Central memory CD8-positive, alpha-beta T cell (primary cell): Measurements from ENCODE around the gene PIK3C2B.
"Not testable (repeated sequence)": the region's sequence is repeated elsewhere in the genome, so short reads cannot be mapped to it uniquely, and the experiment has no call there.

Experiments
- ATAC-seq: fragments of 150-1000 bp; cut with Tn5 transposase; replicated peaks from 2 replicates; pipeline ENCODE4 v1.10.0; 2022; ENCODE audit warnings: mild to moderate bottlenecking, moderate FRiP score, moderate number of reproducible peaks; ENCODE audit not compliant: poor library complexity, severe bottlenecking; ENCODE audit errors: extremely low read depth
- DNase-seq, 2 donors: peaks; one replicate each; pipeline ENCODE4 v3.0.0; 2021; ENCODE audit warnings: low spot score in 2 of 2
- H3K27ac Mint-ChIP-seq: one replicate; pipeline ENCODE4 v1.8.0; 2022; ENCODE audit warnings: low read depth, mild to moderate bottlenecking, moderate library complexity, mixed read lengths
- H3K27me3 Mint-ChIP-seq: one replicate; pipeline ENCODE4 v1.8.0; 2022; ENCODE audit warnings: mixed read lengths
- H3K36me3 Mint-ChIP-seq: one replicate; pipeline ENCODE4 v1.8.0; 2022; ENCODE audit warnings: mild to moderate bottlenecking, moderate library complexity, mixed read lengths; ENCODE audit not compliant: insufficient read depth
- H3K4me1 Mint-ChIP-seq: one replicate; pipeline ENCODE4 v1.8.0; 2022; ENCODE audit warnings: mixed read lengths
- H3K4me3 Mint-ChIP-seq: one replicate; pipeline ENCODE4 v1.8.0; 2022; ENCODE audit warnings: mild to moderate bottlenecking, moderate library complexity, mixed read lengths
- H3K9me3 Mint-ChIP-seq: one replicate; pipeline ENCODE4 v1.8.0; 2022; ENCODE audit warnings: mixed read lengths

PIK3C2B gene

DNA sequence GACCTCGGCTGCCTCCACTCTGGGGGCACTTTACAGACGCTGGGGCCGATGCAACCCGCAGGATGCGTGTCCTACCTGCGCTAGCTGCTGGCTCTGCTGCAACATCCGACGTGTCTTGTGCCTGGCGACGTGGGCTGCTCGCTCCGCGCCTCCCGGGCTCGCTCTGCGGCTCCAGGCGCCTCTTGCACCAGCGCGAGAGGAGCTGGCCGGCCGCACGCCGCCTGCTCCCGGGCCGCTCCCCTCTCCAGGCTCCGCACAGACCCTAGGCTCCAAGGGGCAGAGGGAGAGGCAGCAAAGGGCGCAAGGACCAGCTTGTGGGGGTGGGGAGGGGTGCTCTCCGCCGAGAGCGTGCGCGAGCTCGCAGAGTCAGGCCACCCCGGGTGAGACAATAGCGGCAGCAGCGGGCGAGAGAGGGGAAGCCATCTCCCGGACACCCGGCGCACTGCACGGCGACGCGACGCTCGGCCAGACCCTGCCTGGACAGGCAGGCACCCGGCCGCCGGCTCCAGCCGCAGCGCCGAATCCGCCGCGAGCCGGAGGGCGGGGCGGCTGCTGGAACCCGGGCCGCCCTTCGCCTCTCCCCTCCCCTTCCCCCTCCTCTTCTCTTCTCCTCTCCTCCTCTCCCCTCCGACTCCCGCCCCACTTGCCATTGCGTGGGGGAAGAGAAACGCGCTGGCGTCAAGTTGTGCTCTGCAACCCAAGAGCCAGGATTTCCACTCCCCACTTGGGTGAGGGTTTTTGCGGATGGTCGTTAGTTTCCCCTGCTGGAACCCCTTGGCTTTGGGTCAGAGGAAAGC is at the start of gene PIK3C2B:
Gene PIK3C2B, minus strand, starts transcription at position 525 of the 797 bp plus-strand sequence. CDS start 25,003 bp downstream, outside the sequence.
- DNase-seq (peak; percentile 50 to 51), ATAC-seq (peak; percentile 66)
- peaks cover 46% of the 10 kb centered on the region for H3K4me1 Mint-ChIP-seq
- no peaks in the 10 kb centered on the region for H3K27me3 Mint-ChIP-seq
- peaks cover 18% of the 10 kb centered on the region for H3K36me3 Mint-ChIP-seq
- no peaks in the 10 kb centered on the region for H3K9me3 Mint-ChIP-seq
- H3K4me3 Mint-ChIP-seq = peak within 1 kb of the TSS; percentile 93
- peak within 1 kb of the TSS; percentile 95 for H3K27ac Mint-ChIP-seq

DNA sequence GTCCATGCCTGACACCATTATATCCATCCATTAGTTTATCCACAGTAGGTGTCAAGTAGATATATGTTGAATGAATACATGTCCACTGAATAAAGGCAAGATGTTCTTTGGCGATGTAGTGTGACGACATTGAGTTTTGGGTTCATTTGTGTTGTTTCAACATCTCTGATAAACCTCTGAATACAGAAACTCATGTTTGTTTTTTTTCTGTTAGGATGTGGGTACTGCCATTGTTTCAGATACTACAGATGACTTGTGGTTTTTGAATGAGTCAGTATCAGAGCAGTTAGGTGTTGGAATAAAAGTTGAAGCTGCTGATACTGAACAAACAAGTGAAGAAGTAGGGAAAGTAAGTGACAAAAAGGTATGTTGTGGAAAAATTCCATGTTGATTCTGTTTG is 49.7 kb upstream of the PIK3C2B start:
- Mint-ChIP-seq H3K9me3 (no peaks in the 10 kb centered on the region), H3K4me1 (peaks cover 58% of the 10 kb centered on the region), H3K4me3 (peak overlapping the region; percentile 42), H3K27ac (peak overlapping the region; percentile 90), H3K27me3 (no peaks in the 10 kb centered on the region), H3K36me3 (peaks cover 73% of the 10 kb centered on the region)
- DNase-seq (no peak), ATAC-seq (peak; percentile 99)

GRCh38 chr1:204541626-204542025 is 47.0 kb upstream of the PIK3C2B start:
- Mint-ChIP-seq H3K4me1 (peaks cover 56% of the 10 kb centered on the region), H3K27ac (peak overlapping the region; percentile 90), H3K4me3 (no peak overlapping the region), H3K9me3 (no peaks in the 10 kb centered on the region), H3K27me3 (no peaks in the 10 kb centered on the region), H3K36me3 (peaks cover 76% of the 10 kb centered on the region)
- ATAC-seq = no peak
- DNase-seq = no peak

GRCh38 chr1:204532832-204533231 is 38.2 kb upstream of the PIK3C2B start:
- Mint-ChIP-seq H3K27ac (peak overlapping the region; percentile 58), H3K27me3 (no peaks in the 10 kb centered on the region), H3K9me3 (no peaks in the 10 kb centered on the region), H3K4me1 (peaks cover 24% of the 10 kb centered on the region), H3K4me3 (no peak overlapping the region), H3K36me3 (peaks cover 74% of the 10 kb centered on the region)
- DNase-seq = no peak
- ATAC-seq = no peak

DNA sequence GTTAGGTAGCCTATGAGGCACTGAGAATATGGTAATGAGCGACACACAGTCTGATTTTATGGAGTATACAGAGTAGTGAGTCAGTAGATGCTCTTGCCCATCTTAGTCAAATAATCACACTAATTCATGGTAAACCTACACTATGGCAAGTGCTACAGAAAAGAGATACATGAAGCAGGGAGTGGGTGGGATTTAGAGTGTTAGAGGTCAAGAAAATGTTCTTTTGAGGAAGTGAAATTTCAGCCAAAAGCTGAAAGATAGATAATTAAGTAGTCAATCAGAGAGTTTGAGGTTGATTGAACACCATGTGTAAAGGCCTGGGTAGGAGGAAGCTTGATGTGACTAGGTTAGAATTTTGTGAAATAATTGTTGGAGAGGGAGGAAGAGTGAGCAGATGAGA is 36.3 kb upstream of the PIK3C2B start:
- no peak for ATAC-seq
- DNase-seq = no peak
- Mint-ChIP-seq H3K4me3 (no peak overlapping the region), H3K27me3 (no peaks in the 10 kb centered on the region), H3K36me3 (peaks cover 78% of the 10 kb centered on the region), H3K4me1 (peaks cover 19% of the 10 kb centered on the region), H3K9me3 (no peaks in the 10 kb centered on the region), H3K27ac (no peak overlapping the region)

GRCh38 chr1:204529371-204529895 is 34.8 kb upstream of the PIK3C2B start:
- no peak for ATAC-seq

DNA sequence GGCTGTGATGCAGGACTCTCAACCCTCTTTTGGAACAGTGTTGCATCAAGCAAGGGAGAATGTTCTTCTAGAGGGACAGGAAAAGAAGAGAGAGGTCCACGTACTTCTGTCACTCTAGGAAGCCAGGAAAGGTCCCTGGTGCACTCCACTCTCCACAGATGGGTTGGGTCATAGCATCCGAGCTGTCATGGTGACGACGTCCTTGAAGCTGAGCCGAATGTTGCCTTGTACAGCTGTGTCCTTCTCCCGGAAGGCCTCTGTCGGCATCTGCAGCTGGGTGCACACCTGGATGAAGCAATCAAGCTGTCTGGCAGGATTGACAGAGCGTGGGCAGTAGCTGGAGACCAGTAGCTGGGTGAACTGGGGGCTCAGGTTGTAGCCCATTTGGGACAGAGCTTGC is 34.1 kb upstream of the PIK3C2B start:
- Mint-ChIP-seq H3K36me3 (peaks cover 83% of the 10 kb centered on the region), H3K4me3 (no peak overlapping the region), H3K27me3 (no peaks in the 10 kb centered on the region), H3K4me1 (peaks cover 29% of the 10 kb centered on the region), H3K27ac (no peak overlapping the region), H3K9me3 (peaks cover 4% of the 10 kb centered on the region)
- ATAC-seq = no peak
- no peak for DNase-seq

More at GRCh38 chr1:204529371-204529895, 34.8 kb upstream of the PIK3C2B start:
- Mint-ChIP-seq H3K27me3 (no peaks in the 10 kb centered on the region), H3K27ac (no peak overlapping the region), H3K9me3 (no peaks in the 10 kb centered on the region), H3K36me3 (peaks cover 83% of the 10 kb centered on the region), H3K4me3 (no peak overlapping the region), H3K4me1 (peaks cover 24% of the 10 kb centered on the region)
- no peak for DNase-seq

DNA sequence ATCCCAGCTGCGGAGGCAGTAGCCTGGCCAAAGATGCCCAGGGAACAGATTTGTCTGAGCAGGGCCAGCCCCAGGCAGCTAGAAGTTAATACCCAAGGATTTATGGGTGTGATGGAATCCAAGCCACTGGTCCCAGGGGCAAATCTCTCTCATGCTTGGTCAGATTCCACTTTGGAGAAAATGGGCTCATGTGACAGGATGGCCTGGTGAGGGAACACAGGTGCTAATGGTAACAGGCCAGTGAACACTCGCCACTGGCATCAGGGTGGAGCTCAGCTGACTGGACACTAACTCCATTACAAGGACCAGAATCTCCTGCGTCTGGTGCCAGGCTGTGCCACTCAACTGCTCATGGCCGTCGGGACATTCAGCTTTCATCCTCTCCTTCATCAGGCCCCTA is 33.6 kb upstream of the PIK3C2B start:
- peaks cover 86% of the 10 kb centered on the region for H3K36me3 Mint-ChIP-seq
- peaks cover 5% of the 10 kb centered on the region for H3K9me3 Mint-ChIP-seq
- H3K27me3 Mint-ChIP-seq = no peaks in the 10 kb centered on the region
- DNase-seq = no peak
- no peak overlapping the region for H3K27ac Mint-ChIP-seq
- ATAC-seq = no peak
- peaks cover 32% of the 10 kb centered on the region for H3K4me1 Mint-ChIP-seq
- no peak overlapping the region for H3K4me3 Mint-ChIP-seq

DNA sequence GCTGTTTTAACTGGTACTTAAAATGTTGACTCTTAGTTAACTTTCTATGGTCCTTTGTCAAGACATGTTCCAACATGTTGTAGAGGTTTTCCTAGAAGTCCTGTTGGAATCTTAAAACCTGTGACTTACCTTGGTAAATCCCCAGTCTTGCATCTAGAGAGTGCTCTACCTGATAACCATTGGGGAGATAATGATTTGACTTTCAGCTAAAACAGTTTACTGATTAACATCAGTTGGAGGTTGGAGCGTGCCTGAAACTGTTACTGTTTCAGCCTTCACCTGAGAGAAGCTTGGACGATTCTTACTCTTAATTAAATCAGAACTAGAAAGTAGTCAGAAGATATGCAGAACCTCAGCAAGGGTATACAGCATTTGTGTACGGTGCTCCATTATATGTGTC is 30.4 kb upstream of the PIK3C2B start:
- peaks cover 65% of the 10 kb centered on the region for H3K36me3 Mint-ChIP-seq
- ATAC-seq (no peak), DNase-seq (no peak)

DNA sequence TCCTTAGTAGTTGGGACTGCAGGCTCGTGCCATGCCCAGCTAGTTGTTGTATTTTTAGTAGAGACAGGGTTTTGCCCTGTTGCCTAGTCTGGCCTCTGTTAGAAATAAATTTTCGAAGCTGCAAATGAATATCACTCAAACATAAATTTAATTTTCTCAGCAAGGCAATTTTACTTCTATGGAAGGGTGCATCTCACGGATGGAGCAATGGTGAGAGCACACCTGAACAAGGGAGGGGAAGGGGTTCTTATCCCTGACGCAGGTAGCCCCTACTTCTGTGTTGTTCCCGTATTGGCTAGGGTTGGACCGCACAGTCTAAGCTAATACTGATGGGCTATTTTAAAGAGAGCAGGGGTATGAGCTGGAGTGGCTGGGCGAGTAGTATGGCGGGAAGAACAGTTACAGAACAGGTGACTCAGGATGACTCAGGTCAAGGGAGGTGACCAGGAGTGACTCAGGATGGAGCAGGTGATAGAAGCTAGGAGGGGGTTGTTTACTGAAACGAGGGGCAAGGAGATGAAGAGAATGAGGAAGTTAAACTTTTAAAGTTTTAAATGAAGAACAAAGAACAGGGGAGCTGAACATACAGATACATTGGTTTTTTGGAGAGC is 29.1 kb upstream of the PIK3C2B start:
- Mint-ChIP-seq H3K4me1 (peaks cover 54% of the 10 kb centered on the region), H3K36me3 (peaks cover 54% of the 10 kb centered on the region), H3K4me3 (no peak overlapping the region), H3K27me3 (no peaks in the 10 kb centered on the region), H3K9me3 (peaks cover 5% of the 10 kb centered on the region), H3K27ac (no peak overlapping the region)
- no peak for DNase-seq
- no peak for ATAC-seq

More for the DNA sequence above, 30.4 kb upstream of the PIK3C2B start:
- Mint-ChIP-seq H3K4me1 (peaks cover 42% of the 10 kb centered on the region), H3K27me3 (no peaks in the 10 kb centered on the region), H3K27ac (no peak overlapping the region), H3K4me3 (no peak overlapping the region), H3K9me3 (peaks cover 5% of the 10 kb centered on the region)

DNA sequence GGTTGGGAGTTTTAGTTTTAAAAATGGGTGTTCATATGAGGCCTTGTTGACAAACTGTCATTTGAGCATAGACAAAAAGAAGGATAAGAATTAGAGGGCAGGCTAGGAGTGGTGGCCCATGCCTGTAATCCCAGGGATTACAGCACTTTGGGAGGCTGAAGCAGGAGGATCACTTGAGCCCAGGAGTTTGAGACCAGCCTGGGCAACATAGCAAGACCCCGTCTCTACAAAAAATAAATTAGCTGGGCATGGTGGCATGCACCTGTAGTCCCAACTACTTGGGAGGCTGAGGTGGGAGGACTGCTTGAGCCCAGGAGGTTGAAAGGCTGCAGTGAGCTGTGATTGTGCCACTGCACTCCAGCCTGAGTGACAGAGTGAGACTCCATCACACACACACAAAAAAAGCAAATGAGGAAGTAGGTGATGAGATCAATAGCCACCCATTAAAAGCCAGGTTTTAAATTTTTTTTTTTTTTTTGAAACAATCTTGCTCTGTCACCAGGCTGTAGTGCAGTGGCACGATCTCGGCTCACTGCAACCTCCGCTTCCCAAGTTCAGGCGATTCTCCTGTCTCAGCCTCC is 27.4 kb upstream of the PIK3C2B start:
- H3K9me3 Mint-ChIP-seq, DNase-seq, ATAC-seq, H3K27ac Mint-ChIP-seq, H3K27me3 Mint-ChIP-seq: not testable (repeated sequence)
- Mint-ChIP-seq H3K36me3 (peaks cover 38% of the 10 kb centered on the region), H3K4me1 (peaks cover 65% of the 10 kb centered on the region), H3K4me3 (peak overlapping the region; percentile 62)

DNA sequence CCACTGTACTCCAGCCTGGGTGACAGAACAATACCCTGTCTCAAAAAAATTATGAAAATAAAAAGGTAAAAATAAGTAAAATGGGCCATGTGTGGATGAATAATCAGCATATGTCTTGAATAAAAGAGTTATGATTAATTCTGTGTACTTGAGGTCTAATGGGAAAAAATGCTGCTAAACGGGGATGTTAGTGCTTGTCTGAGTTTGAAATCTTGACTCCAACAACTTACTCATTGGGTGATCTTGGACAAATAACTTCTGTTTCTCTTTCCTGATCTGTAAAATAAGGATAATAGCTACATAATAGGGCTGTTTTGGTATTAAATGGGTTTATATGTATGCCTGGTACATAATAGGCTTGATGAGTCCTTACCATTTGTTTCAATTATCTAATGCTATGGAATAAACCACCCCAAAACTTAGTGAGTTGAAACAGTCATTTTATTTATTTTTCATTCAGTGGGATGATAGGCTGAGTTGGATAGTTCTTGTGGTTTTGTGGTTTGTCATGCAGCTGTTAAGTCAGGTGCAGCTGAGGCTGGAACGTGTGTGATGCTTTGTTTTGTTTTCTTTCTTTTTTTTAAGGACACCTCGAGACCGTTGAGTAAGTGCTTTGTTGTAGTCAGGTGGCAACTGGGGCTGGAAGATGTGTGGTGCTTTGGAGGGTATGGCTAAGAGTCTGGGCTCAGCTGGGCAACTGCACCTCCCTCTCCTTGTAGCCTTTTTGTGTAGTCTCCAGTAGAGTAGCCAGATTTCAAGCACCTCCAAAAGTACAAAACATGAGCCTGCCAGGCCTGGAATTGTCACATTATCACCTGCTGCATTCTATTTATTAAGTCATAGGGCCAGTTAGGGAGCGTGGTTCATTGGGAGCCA is 26.5 kb upstream of the PIK3C2B start:
- Mint-ChIP-seq H3K9me3 (peaks cover 5% of the 10 kb centered on the region), H3K36me3 (peaks cover 29% of the 10 kb centered on the region), H3K27me3 (no peaks in the 10 kb centered on the region), H3K4me3 (peak overlapping the region; percentile 62), H3K27ac (no peak overlapping the region), H3K4me1 (peaks cover 65% of the 10 kb centered on the region)
- peak; percentile 63 for ATAC-seq
- DNase-seq = peak; percentile 24 to 38
